Small intestine (tissue), 16 donors: Measurements from ENCODE around the gene ANKRD13B. TPM values are rescaled to one million over a fixed set of nuclear protein-coding genes. Genes with fewer than 3 reads are reported as not detected.

ENCODE experiments used
- DNase-seq, 2 donors: peaks; one replicate each; pipeline versions ENCODE4 v3.0.0 to v3.0.0-alpha.2; 2013
- FAIRE-seq: peaks from 2 replicates; lab custom pipeline; 2012; peaks lifted over from hg19 to GRCh38; lab: Jason Lieb, UNC
- H3K27ac ChIP-seq, 3 donors: one replicate each; pipeline ENCODE4 v1.5.1; 2013; ENCODE audit warnings: low read length in 2 of 3, mild to moderate bottlenecking in 2 of 3, control low read depth in 1 of 3, inconsistent platforms in 1 of 3, low read depth in 1 of 3, moderate library complexity in 1 of 3
- H3K27me3 ChIP-seq, 3 donors: one replicate each; pipeline ENCODE4 v1.6.1; 2013; ENCODE audit warnings: low read length in 3 of 3, inconsistent platforms in 1 of 3; ENCODE audit not compliant: control insufficient read depth in 3 of 3, insufficient read depth in 3 of 3
- H3K36me3 ChIP-seq, 3 donors: one replicate each; pipeline ENCODE4 v1.6.1; 2013; ENCODE audit warnings: low read length in 3 of 3, inconsistent platforms in 1 of 3, low read depth in 1 of 3, mild to moderate bottlenecking in 1 of 3, moderate library complexity in 1 of 3; ENCODE audit not compliant: control insufficient read depth in 3 of 3, insufficient read depth in 2 of 3
- H3K4me1 ChIP-seq, 3 donors: one replicate each; pipeline ENCODE4 v1.6.1; 2013; ENCODE audit warnings: low read length in 2 of 3, inconsistent platforms in 1 of 3, low read depth in 1 of 3, mild to moderate bottlenecking in 1 of 3, moderate library complexity in 1 of 3; ENCODE audit not compliant: control insufficient read depth in 3 of 3, insufficient read depth in 2 of 3
- H3K4me3 ChIP-seq, 3 donors: one replicate each; pipeline ENCODE4 v1.5.1; 2013; ENCODE audit warnings: low read length in 3 of 3, control low read depth in 1 of 3, inconsistent platforms in 1 of 3, low read depth in 1 of 3, mild to moderate bottlenecking in 1 of 3, moderate library complexity in 1 of 3
- H3K9me3 ChIP-seq, 2 donors: one replicate each; pipeline ENCODE4 v1.6.1; 2013; ENCODE audit warnings: low read depth in 1 of 2, low read length in 1 of 2; ENCODE audit not compliant: control insufficient read depth in 2 of 2, insufficient read depth in 1 of 2
- WGBS, 3 donors: extraction: QIAGEN DNeasy Blood & Tissue Kit; methylation state at CpG; one replicate each; pipeline ENCODE4 v1.1.7; 2013; 5-methylcytosine and 5-hydroxymethylcytosine counted together
- long read RNA-seq, 10 donors: transcript quantifications; one replicate each; lab custom pipeline, GENCODE V29; 2026
- polyA plus RNA-seq, 4 donors: library from polyadenylated mRNA; stranded (reverse) in 3 of 4; unstranded in 1 of 4; fragments of 200-250 nt in 3 of 4; fragments of 120-200 nt in 1 of 4; gene quantifications; one replicate each; pipeline versions ENCODE4 v1.2.1 to v1.2.3, GENCODE V29; 2013
- donor health status: healthy with polysubstance abuse.
- donor health status: control.
- donor health status: control.
- donor health status: Bipolar disorder and iron deficiency.
- donor health status: healthy.

ANKRD13B gene
- polyA plus RNA-seq = 1 to 10 TPM in 3 of 4 donors, not detected in 1; 2.5 to 4.0 (median 3.0) TPM
- long read RNA-seq, donor 1 = 0 reads
- long read RNA-seq, donor 2 = 0 reads
- long read RNA-seq, donor 3, partial matches to known transcripts = 0 of 1 reads
- long read RNA-seq, donor 3, other reads (novel, unspliced or antisense) = 0 of 1 reads
- long read RNA-seq, donor 4 = 0 reads
- long read RNA-seq, donor 5, partial matches to known transcripts = 6 of 6 reads
- long read RNA-seq, donor 5, other reads (novel, unspliced or antisense) = 0 of 6 reads
- long read RNA-seq, donor 6 = 0 reads
- long read RNA-seq, donor 7, partial matches to known transcripts = 24 of 24 reads
- long read RNA-seq, donor 7, other reads (novel, unspliced or antisense) = 0 of 24 reads
- long read RNA-seq, donor 8 = 0 reads
- long read RNA-seq, donor 9 = 0 reads
- long read RNA-seq, donor 10 = 0 reads

DNA sequence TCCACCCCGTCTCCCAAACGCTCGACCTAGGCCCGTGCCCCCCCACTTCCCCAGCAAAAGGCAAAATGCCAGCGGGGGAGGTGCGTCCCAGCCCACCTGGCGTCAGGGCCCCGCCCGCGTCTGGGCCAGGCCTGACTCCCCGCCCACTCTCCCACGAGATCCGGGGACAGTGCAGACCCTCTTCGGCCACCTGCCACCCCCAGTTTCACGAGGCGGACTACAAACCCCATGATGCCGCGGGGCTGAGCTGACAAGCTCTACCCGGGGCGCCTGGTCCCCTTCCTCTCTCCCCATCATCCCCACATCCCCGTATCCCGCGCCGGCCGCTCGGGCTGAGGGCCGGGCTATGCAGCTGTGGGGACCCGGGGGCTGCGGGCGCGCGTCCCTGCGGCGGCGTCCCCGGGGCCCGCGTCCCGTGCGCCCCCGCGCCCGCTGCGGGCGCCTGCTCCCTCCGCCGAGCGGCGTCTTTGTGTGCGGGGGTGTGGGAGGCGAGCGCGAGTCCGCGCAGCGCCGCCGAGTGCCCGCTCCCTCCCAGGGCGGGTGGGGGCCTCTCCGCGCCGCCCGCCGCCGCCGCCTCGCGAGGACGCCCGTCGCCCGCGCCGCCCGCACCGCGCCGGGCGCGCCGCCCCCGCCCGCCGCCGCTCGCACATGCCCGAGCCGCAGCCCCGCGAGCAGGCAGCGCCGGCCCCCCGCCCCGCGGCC is at the start of gene ANKRD13B:
Gene ANKRD13B, plus strand, starts transcription at position 283 of the 702 bp plus-strand sequence. CDS start 490 bp downstream, outside the sequence.
- Histone ChIP-seq H3K9me3 (no peaks in the 10 kb centered on the region), H3K36me3 (peaks cover 0 to 4% (median 0%) of the 10 kb centered on the region in 3 donors), H3K4me1 (peaks cover 2 to 48% (median 9%) of the 10 kb centered on the region in 3 donors), H3K27me3 (peaks cover 0 to 2% (median 0%) of the 10 kb centered on the region in 3 donors), H3K27ac (peak within 1 kb of the TSS in 2 of 3 donors; percentile 66 to 81), H3K4me3 (peak within 1 kb of the TSS; percentile 39 to 63 (median 51))
- FAIRE-seq (no peak), DNase-seq (peak in 1 of 2 donors; percentile 57)
- WGBS, 3 donors = 0 to 1% (median 1%) methylated on average over 20 to 96 of the region's 96 CpGs

GRCh38 chr17:29544066-29544465 is 48.9 kb upstream of the ANKRD13B start:
- Histone ChIP-seq H3K9me3 (no peaks in the 10 kb centered on the region), H3K36me3 (peaks cover 5 to 27% (median 5%) of the 10 kb centered on the region in 3 donors), H3K4me1 (no peaks in the 10 kb centered on the region), H3K27ac (no peak overlapping the region), H3K27me3 (no peaks in the 10 kb centered on the region), H3K4me3 (no peak overlapping the region)
- WGBS, 3 donors = 83 to 93% (median 92%) methylated on average over 4 of the region's 4 CpGs
- DNase-seq = no peak
- no peak for FAIRE-seq

DNA sequence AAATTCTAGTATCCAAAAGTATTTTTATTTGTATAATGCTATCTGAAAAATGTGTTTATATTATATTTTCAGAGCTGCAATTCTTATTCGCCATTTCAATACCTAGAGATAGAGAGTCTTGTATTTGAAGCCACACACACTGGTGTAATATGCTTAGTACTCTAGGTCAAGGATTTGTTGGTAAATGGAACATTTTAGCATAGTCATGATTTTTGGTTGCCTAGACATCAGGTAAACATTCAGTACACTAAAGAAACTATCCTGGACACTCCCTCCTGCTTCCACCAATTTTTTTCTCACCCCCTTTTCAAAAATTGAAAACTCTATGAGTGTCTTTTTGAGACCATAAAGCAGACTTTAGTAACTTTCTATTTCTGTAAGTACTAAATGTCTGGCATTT is 46.8 kb upstream of the ANKRD13B start:
- FAIRE-seq (no peak), DNase-seq (no peak)
- Histone ChIP-seq H3K9me3 (no peaks in the 10 kb centered on the region), H3K4me1 (peaks cover 0 to 4% (median 0%) of the 10 kb centered on the region in 3 donors), H3K27me3 (no peaks in the 10 kb centered on the region), H3K36me3 (peaks cover 4 to 16% (median 5%) of the 10 kb centered on the region in 3 donors), H3K27ac (no peak overlapping the region), H3K4me3 (no peak overlapping the region)
- WGBS, 3 donors = 97 to 100% (median 97%) methylated on average over 1 of the region's 1 CpG

DNA sequence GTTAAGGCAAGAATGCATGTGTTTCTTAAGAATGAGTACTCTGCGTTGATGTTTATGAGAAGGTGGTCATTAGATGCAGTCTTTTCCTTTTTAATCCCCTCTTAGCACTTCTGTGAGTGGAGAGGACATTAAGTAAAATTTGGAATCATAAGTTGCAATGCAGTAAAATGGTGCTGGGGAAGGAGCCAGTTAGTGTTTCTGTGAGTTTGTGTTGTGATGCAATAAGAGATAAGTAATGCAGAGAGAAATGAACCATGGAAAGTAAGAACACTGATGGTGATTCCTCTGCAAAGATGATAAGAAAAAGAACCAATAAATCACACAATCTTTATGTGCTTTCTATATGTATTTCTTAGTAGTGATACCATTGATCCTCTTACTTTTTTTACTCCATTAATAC is 46.1 kb upstream of the ANKRD13B start:
- FAIRE-seq (no peak), DNase-seq (no peak)
- Histone ChIP-seq H3K27ac (no peak overlapping the region), H3K4me3 (no peak overlapping the region), H3K36me3 (peaks cover 4 to 9% (median 5%) of the 10 kb centered on the region in 3 donors), H3K4me1 (peaks cover 0 to 4% (median 0%) of the 10 kb centered on the region in 3 donors), H3K9me3 (no peaks in the 10 kb centered on the region), H3K27me3 (no peaks in the 10 kb centered on the region)
- WGBS, 3 donors = 89 to 93% (median 91%) methylated on average over 1 of the region's 1 CpG

GRCh38 chr17:29549177-29549923 is 43.6 kb upstream of the ANKRD13B start:
- H3K36me3 ChIP-seq = no peaks in the 10 kb centered on the region
- no peaks in the 10 kb centered on the region for H3K9me3 ChIP-seq
- no peak overlapping the region for H3K27ac ChIP-seq
- DNase-seq (peak in 1 of 2 donors; percentile 31), FAIRE-seq (no peak)
- WGBS, 3 donors = 38 to 57% (median 48%) methylated on average over 5 of the region's 5 CpGs
- no peaks in the 10 kb centered on the region for H3K27me3 ChIP-seq
- H3K4me3 ChIP-seq = no peak overlapping the region
- H3K4me1 ChIP-seq = peaks cover 0 to 4% (median 0%) of the 10 kb centered on the region in 3 donors

DNA sequence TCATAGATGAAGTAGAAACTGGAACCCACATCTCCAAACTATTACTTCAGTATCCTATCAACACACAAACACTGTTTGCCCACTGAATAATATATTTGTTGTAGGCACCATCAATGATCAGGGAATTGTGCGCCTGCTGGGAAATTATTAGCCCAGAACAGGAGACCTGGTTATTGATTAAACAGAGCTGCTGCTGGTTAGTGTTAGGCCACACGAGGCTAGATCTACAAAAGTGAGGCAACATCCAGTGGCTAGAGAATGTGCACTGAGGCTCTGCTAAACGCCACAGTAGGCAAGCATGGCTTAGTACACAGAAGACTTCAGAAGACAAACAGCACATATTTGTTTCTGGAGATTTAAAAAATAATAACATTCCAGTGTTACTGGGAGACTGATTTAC is 37.1 kb upstream of the ANKRD13B start:
- FAIRE-seq (no peak), DNase-seq (peak; percentile 78 to 79)
- H3K27ac ChIP-seq = no peak overlapping the region
- H3K36me3 ChIP-seq = peaks cover 0 to 2% (median 0%) of the 10 kb centered on the region in 3 donors
- no peaks in the 10 kb centered on the region for H3K27me3 ChIP-seq
- 20 to 56% (median 35%) methylated on average over 3 of the region's 3 CpGs for WGBS, 3 donors
- no peak overlapping the region for H3K4me3 ChIP-seq
- H3K4me1 ChIP-seq = peaks cover 2 to 18% (median 6%) of the 10 kb centered on the region in 3 donors
- H3K9me3 ChIP-seq = no peaks in the 10 kb centered on the region

DNA sequence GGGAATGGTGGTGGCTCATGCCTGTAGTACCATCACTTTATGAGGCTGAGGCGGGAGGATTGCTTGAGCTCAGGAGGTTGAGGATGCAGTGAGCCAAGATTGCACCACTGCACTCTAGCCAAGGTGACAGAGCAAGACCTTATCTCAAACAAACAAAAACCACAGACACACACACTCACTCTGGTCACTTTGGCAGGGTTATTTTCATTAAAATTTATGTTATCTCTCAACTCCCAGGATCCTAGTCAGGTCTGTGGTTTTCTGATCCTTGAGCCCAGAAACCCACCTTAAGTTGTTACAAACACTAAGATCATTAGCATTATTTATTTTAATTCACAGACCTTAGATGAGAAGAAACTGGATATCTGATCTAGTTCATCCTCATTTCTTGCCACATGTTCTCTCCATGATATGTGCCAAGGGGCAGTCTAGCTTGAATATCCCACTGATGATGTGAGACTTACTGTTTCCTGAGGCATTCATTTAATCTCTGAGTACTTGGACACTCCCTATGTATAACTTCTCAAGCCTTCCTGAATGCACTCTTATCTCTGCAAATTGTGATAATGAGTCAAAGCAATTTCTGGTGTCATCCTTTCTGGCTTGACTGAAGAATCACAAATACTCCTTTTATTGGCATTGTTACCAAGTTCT is 35.7 kb upstream of the ANKRD13B start:
- DNase-seq (no peak), FAIRE-seq (no peak)
- Histone ChIP-seq H3K36me3 (peaks cover 0 to 11% (median 5%) of the 10 kb centered on the region in 3 donors), H3K9me3 (no peaks in the 10 kb centered on the region), H3K27me3 (no peaks in the 10 kb centered on the region), H3K4me3 (no peak overlapping the region), H3K27ac (no peak overlapping the region), H3K4me1 (peaks cover 2 to 22% (median 6%) of the 10 kb centered on the region in 3 donors)
- 82 to 93% (median 89%) methylated on average over 1 of the region's 1 CpG for WGBS, 3 donors
